ENCODE measurements around the gene RALGDS. TPM values are rescaled to one million over a fixed set of nuclear protein-coding genes. Genes with fewer than 3 reads are reported as not detected.

The RALGDS gene
- total and polyA plus RNA-seq, 9 of the 15 experiments (the other 6 are each of a cell fraction or from before 2014, with no cell fraction given) = 0.75 to 43.3 (median 27.1) TPM

DNA sequence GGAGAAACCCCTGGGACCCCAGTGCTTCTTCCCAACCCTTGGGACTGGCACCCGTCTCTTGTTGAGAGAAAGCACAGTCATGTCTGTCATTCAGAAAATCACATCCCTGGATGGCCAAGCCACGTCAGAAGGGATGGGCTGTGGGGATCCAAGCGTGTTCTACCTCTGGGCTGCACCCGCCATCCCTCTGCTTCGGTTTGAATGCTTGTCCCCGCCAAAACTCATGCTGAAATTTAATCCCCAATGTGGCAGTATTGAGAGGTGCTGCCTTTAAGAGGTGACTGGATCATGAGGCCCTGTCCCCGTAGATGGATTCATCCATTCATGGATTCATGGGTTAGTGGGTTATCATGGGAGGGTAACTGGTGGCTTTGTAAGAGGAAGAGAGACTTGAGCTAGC is 32.3 kb downstream of the RALGDS start:
- FAIRE-seq (no peak), ATAC-seq (no peak), DNase-seq (ENCODE audit: extremely low read depth in 1 of 4, low spot score in 3 of 4) (no peak)
- no peaks in the 10 kb centered on the region for H3K36me3 ChIP-seq (ENCODE audit: control insufficient read depth, insufficient read depth, low read length)
- in situ Hi-C loops (cut with MboI) (no loop called here), intact Hi-C loops (cut with micrococcal nuclease) (no loop called here)
- H3K4me3 ChIP-seq = no peak overlapping the region
- H3K79me2 ChIP-seq (ENCODE audit: control insufficient read depth, insufficient read depth, low read length) = no peaks in the 10 kb centered on the region
- no peak overlapping the region for H3K27ac ChIP-seq (ENCODE audit: extremely low read depth, low read depth, low read length)
- TF ChIP-seq SLC30A9 (CRISPR knock-in tag; IDR thresholded peaks at IDR 0.05) (no peak), ZNF699 (CRISPR knock-in tag; IDR thresholded peaks at IDR 0.05; ENCODE audit: insufficient replicate concordance) (no peak)
- H2AFZ ChIP-seq (ENCODE audit: low read depth, low read length) = no peak overlapping the region
- no peaks in the 10 kb centered on the region for H3K9me1 ChIP-seq (ENCODE audit: control insufficient read depth, insufficient read depth, low read length)
- no peak overlapping the region for H3K4me2 ChIP-seq (ENCODE audit: insufficient read depth, low read length)
- CTCF ChIA-PET (ENCODE audit: low intra/inter-chr PET ratio) = no interaction called here
- no peaks in the 10 kb centered on the region for H3K27me3 ChIP-seq (ENCODE audit: control insufficient read depth in 2 of 2, insufficient read depth in 2 of 2, low read length in 2 of 2)
- 36% methylated on average over 7 of the region's 7 CpGs for WGBS (ENCODE audit: insufficient coverage, low coverage, missing lambda C conversion rate)
- H3K9ac ChIP-seq (ENCODE audit: insufficient read depth in 1 of 2, low read depth in 2 of 2, low read length in 2 of 2) = no peak overlapping the region; a peak in 1 of 4 replicates
- POLR2A ChIA-PET = interaction anchor here (1.2 to 1.3 kb wide), 2 partner anchors 9 to 13 kb away, joined by 3 to 8 read pairs; no protein-coding TSS in a partner anchor
- H3K9me3 ChIP-seq (replicated peaks; ENCODE audit: control insufficient read depth, insufficient read depth, low read depth, low read length) = no peaks in the 10 kb centered on the region
- no peaks in the 10 kb centered on the region for H4K20me1 ChIP-seq (replicated peaks; ENCODE audit: control insufficient read depth, insufficient read depth, low read length)
- no peaks in the 10 kb centered on the region; a peak in 1 of 5 replicates for H3K4me1 ChIP-seq (replicated peaks in 1 of 2; ENCODE audit: control insufficient read depth in 2 of 2, insufficient read depth in 2 of 2, low read length in 2 of 2)
- BruUV-seq (replicated peaks) = no TSS peak

DNA sequence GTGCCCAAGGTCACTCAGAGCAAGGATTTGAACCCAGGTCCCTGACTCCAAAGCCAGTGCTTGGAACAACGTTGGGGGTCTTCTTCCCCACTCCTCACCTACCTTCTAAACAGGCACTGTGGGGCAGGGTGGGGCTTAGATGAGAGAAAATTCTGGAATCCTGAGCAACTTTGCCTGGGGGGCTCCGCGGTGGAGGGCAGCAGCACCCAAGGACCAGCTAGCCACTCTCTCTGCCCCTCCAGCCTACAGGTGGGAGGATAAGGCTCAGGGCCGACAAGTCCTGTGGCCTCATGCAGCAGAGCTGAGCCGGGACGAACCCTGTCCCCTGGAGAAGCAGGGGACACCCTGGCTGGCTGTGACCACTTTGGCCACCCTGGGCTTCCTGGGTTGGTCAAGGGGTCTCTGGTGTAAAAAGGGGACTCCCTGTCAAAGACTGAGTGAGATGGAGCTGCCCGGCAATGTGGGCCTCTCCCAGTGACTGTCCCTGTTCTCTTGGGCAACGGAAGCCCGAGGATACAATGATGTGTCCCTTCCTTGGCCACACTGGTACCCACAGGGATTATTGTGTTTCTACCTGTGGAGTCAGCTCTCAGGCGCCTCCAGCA is 32.8 kb downstream of the RALGDS start:
- in situ Hi-C loops (cut with MboI) = no loop called here
- WGBS (ENCODE audit: insufficient coverage, low coverage, missing lambda C conversion rate) = 38% methylated on average over 9 of the region's 10 CpGs
- Histone ChIP-seq H2AFZ (ENCODE audit: low read depth, low read length) (no peak overlapping the region), H3K79me2 (ENCODE audit: control insufficient read depth, insufficient read depth, low read length) (no peaks in the 10 kb centered on the region), H3K27me3 (ENCODE audit: control insufficient read depth in 2 of 2, insufficient read depth in 2 of 2, low read length in 2 of 2) (no peaks in the 10 kb centered on the region), H3K36me3 (ENCODE audit: control insufficient read depth, insufficient read depth, low read length) (no peaks in the 10 kb centered on the region), H3K9me3 (replicated peaks; ENCODE audit: control insufficient read depth, insufficient read depth, low read depth, low read length) (no peaks in the 10 kb centered on the region), H4K20me1 (replicated peaks; ENCODE audit: control insufficient read depth, insufficient read depth, low read length) (no peaks in the 10 kb centered on the region), H3K9me1 (ENCODE audit: control insufficient read depth, insufficient read depth, low read length) (no peaks in the 10 kb centered on the region), H3K27ac (ENCODE audit: extremely low read depth, low read depth, low read length) (no peak overlapping the region), H3K9ac (ENCODE audit: insufficient read depth in 1 of 2, low read depth in 2 of 2, low read length in 2 of 2) (no peak overlapping the region), H3K4me2 (ENCODE audit: insufficient read depth, low read length) (no peak overlapping the region), H3K4me1 (replicated peaks in 1 of 2; ENCODE audit: control insufficient read depth in 2 of 2, insufficient read depth in 2 of 2, low read length in 2 of 2) (no peaks in the 10 kb centered on the region; a peak in 1 of 5 replicates), H3K4me3 (no peak overlapping the region)
- ATAC-seq (no peak), DNase-seq (ENCODE audit: extremely low read depth in 1 of 4, low spot score in 3 of 4) (no peak), FAIRE-seq (no peak)
- POLR2A ChIA-PET = interaction anchor here (1.2 to 1.3 kb wide), 2 partner anchors 9 to 13 kb away, joined by 3 to 8 read pairs; no protein-coding TSS in a partner anchor
- CTCF ChIA-PET (ENCODE audit: low intra/inter-chr PET ratio) = no interaction called here
- BruUV-seq (replicated peaks) = no TSS peak
- intact Hi-C loops (cut with micrococcal nuclease) = no loop called here
- TF ChIP-seq FOXA1 (IDR thresholded peaks at IDR 0.05; ENCODE audit: borderline replicate concordance) (no peak), PCBP2 (IDR thresholded peaks at IDR 0.05; ENCODE audit: low read depth, low read length, poor library complexity, severe bottlenecking) (no peak), ZNF76 (CRISPR knock-in tag; IDR thresholded peaks at IDR 0.05; ENCODE audit: borderline replicate concordance) (no peak), SMAD2 (IDR thresholded peaks at IDR 0.05; ENCODE audit: low read depth, low read length) (no peak), POLR2A (conservative IDR thresholded peaks at IDR 0.05) (no peak), ZNF232 (CRISPR knock-in tag; IDR thresholded peaks at IDR 0.05) (no peak), HMGN3 (IDR thresholded peaks at IDR 0.05; ENCODE audit: borderline replicate concordance, extremely low read depth, insufficient read length, low read depth, low read length) (no peak), CREB1 (IDR thresholded peaks at IDR 0.05) (no peak), CREB1 (CRISPR knock-in tag; IDR thresholded peaks at IDR 0.05) (no peak)
